Duodenal mucosa (tissue), 2 donors: Measurements from ENCODE around the gene PTPRE.

Experiments used
- H3K27ac ChIP-seq: one replicate; pipeline ENCODE4 v1.7.0; 2013; ENCODE audit warnings: low read depth, low read length
- H3K27me3 ChIP-seq, 2 donors: one replicate each; pipeline ENCODE4 v1.7.0; 2013; ENCODE audit warnings: low read length in 2 of 2, control low read depth in 1 of 2; ENCODE audit not compliant: insufficient read depth in 2 of 2, control insufficient read depth in 1 of 2
- H3K36me3 ChIP-seq, 2 donors: one replicate each; pipeline ENCODE4 v1.7.0; 2013; ENCODE audit warnings: low read length in 2 of 2, control low read depth in 1 of 2; ENCODE audit not compliant: insufficient read depth in 2 of 2, control insufficient read depth in 1 of 2
- H3K4me1 ChIP-seq, 2 donors: one replicate each; pipeline ENCODE4 v1.7.0; 2013; ENCODE audit warnings: low read length in 2 of 2, control low read depth in 1 of 2; ENCODE audit not compliant: insufficient read depth in 2 of 2, control insufficient read depth in 1 of 2
- H3K4me3 ChIP-seq, 2 donors: one replicate each; pipeline ENCODE4 v1.7.0; 2013; ENCODE audit warnings: low read length in 2 of 2, low read depth in 1 of 2
- H3K9ac ChIP-seq, 2 donors: one replicate each; pipeline ENCODE4 v1.7.0; 2013; ENCODE audit warnings: low read length in 2 of 2, low read depth in 1 of 2
- H3K9me3 ChIP-seq, 2 donors: one replicate each; pipeline ENCODE4 v1.7.0; 2013; ENCODE audit warnings: low read length in 2 of 2, control low read depth in 1 of 2; ENCODE audit not compliant: control insufficient read depth in 1 of 2

The PTPRE gene

GRCh38 chr10:128111696-128112095 is 204.8 kb downstream of the PTPRE start:
- Histone ChIP-seq H3K36me3 (peaks cover 13 to 57% of the 10 kb centered on the region in 2 donors), H3K27me3 (no peaks in the 10 kb centered on the region), H3K27ac (no peak overlapping the region), H3K4me1 (no peaks in the 10 kb centered on the region), H3K9ac (no peak overlapping the region), H3K9me3 (no peaks in the 10 kb centered on the region), H3K4me3 (no peak overlapping the region)

GRCh38 chr10:128113026-128113425 is 206.1 kb downstream of the PTPRE start:
- Histone ChIP-seq H3K27ac (no peak overlapping the region), H3K27me3 (no peaks in the 10 kb centered on the region), H3K9ac (no peak overlapping the region), H3K36me3 (peaks cover 13 to 51% of the 10 kb centered on the region in 2 donors), H3K4me1 (no peaks in the 10 kb centered on the region), H3K9me3 (no peaks in the 10 kb centered on the region), H3K4me3 (no peak overlapping the region)

GRCh38 chr10:128114901-128115300 is 208.0 kb downstream of the PTPRE start:
- Histone ChIP-seq H3K36me3 (peaks cover 7 to 34% of the 10 kb centered on the region in 2 donors), H3K27ac (no peak overlapping the region), H3K4me1 (no peaks in the 10 kb centered on the region), H3K4me3 (no peak overlapping the region), H3K9ac (no peak overlapping the region), H3K9me3 (no peaks in the 10 kb centered on the region), H3K27me3 (no peaks in the 10 kb centered on the region)

- Histone ChIP-seq H3K9me3 (no peaks in the 10 kb centered on the region), H3K27me3 (no peaks in the 10 kb centered on the region), H3K36me3 (peaks cover 7 to 34% of the 10 kb centered on the region in 2 donors), H3K9ac (no peak overlapping the region), H3K4me1 (no peaks in the 10 kb centered on the region), H3K27ac (no peak overlapping the region), H3K4me3 (no peak overlapping the region)
Measured at GRCh38 chr10:128115356-128115755, 208.5 kb downstream of the PTPRE start.

- H3K4me3 ChIP-seq: no peak overlapping the region
Measured at GRCh38 chr10:128116187-128116586, 209.3 kb downstream of the PTPRE start.

GRCh38 chr10:128116851-128117615 is 210.1 kb downstream of the PTPRE start:
- Histone ChIP-seq H3K4me1 (no peaks in the 10 kb centered on the region), H3K9ac (no peak overlapping the region), H3K36me3 (peaks cover 7 to 34% of the 10 kb centered on the region in 2 donors), H3K27ac (no peak overlapping the region), H3K9me3 (no peaks in the 10 kb centered on the region), H3K27me3 (no peaks in the 10 kb centered on the region), H3K4me3 (no peak overlapping the region)

More at GRCh38 chr10:128116187-128116586, 209.3 kb downstream of the PTPRE start:
- Histone ChIP-seq H3K9ac (no peak overlapping the region), H3K9me3 (no peaks in the 10 kb centered on the region), H3K4me1 (no peaks in the 10 kb centered on the region), H3K27me3 (no peaks in the 10 kb centered on the region), H3K36me3 (peaks cover 7 to 34% of the 10 kb centered on the region in 2 donors), H3K27ac (no peak overlapping the region)

GRCh38 chr10:128121750-128122412 is 215.0 kb downstream of the PTPRE start:
- Histone ChIP-seq H3K4me1 (peaks cover 12 to 14% of the 10 kb centered on the region in 2 donors), H3K4me3 (no peak overlapping the region), H3K9me3 (no peaks in the 10 kb centered on the region), H3K27me3 (peaks cover 3 to 10% of the 10 kb centered on the region in 2 donors), H3K9ac (no peak overlapping the region), H3K36me3 (peaks cover 0 to 5% of the 10 kb centered on the region in 2 donors), H3K27ac (no peak overlapping the region)

- Histone ChIP-seq H3K27me3 (peaks cover 3 to 10% of the 10 kb centered on the region in 2 donors), H3K27ac (no peak overlapping the region), H3K9me3 (no peaks in the 10 kb centered on the region), H3K36me3 (no peaks in the 10 kb centered on the region), H3K9ac (no peak overlapping the region), H3K4me3 (no peak overlapping the region), H3K4me1 (peaks cover 12 to 22% of the 10 kb centered on the region in 2 donors)
Measured at GRCh38 chr10:128122931-128123330, 216.0 kb downstream of the PTPRE start.

GRCh38 chr10:128123846-128124245 is 216.9 kb downstream of the PTPRE start:
- H3K27ac ChIP-seq: no peak overlapping the region
- H3K4me1 ChIP-seq: peaks cover 12 to 22% of the 10 kb centered on the region in 2 donors
- H3K27me3 ChIP-seq: peaks cover 3 to 10% of the 10 kb centered on the region in 2 donors

GRCh38 chr10:128124813-128125403 is 218.0 kb downstream of the PTPRE start:
- H3K4me3 ChIP-seq: peak overlapping the region; percentile 72 to 79

More at GRCh38 chr10:128123846-128124245, 216.9 kb downstream of the PTPRE start:
- H3K9ac ChIP-seq: no peak overlapping the region
- peak overlapping the region; percentile 72 to 79 for H3K4me3 ChIP-seq
- H3K9me3 ChIP-seq: no peaks in the 10 kb centered on the region
- no peaks in the 10 kb centered on the region for H3K36me3 ChIP-seq

More at GRCh38 chr10:128124813-128125403, 218.0 kb downstream of the PTPRE start:
- Histone ChIP-seq H3K4me1 (peaks cover 12 to 22% of the 10 kb centered on the region in 2 donors), H3K9me3 (no peaks in the 10 kb centered on the region), H3K9ac (peak overlapping the region; percentile 56 to 62), H3K36me3 (no peaks in the 10 kb centered on the region), H3K27ac (no peak overlapping the region), H3K27me3 (peaks cover 3 to 10% of the 10 kb centered on the region in 2 donors)
